ENCODE measurements around the gene LYRM7.
A peak's percentile ranks its signal among the peaks of the same experiment; 100 is the strongest.
"Not testable (repeated sequence)": the region's sequence is repeated elsewhere in the genome, so short reads cannot be mapped to it uniquely, and the experiment has no call there.

Gene LYRM7

GRCh38 chr5:131170540-131171275, at the start of gene LYRM7:
TSS of gene LYRM7 (plus strand) at chr5:131170944. CDS start at chr5:131171021, 77 bp downstream.
- H3K27ac ChIP-seq: peak within 1 kb of the TSS; percentile 78
- TF ChIP-seq ZFX (IDR thresholded peaks at IDR 0.05): no peak
- no peak for TF ChIP-seq CTCF (conservative IDR thresholded peaks at IDR 0.05)

DNA sequence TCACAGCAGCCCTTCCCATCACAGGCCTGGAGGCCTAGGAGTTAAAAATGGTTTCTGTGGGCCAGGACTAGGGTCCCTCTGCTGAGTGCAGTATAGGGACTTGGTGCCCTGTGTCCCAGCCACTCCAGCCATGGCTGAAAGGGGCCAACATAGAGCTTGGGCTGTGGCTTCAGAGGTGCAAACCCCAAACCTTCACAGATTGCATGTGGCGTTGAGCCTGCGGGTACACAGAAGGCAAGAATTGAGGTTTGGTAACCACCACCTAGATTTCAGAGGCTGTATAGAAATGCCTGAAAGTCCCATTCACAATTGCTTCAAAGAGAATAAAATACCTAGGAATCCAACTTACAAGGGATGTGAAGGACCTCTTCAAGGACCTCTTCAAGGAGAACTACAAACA, 43.5 kb upstream of the LYRM7 start:
- not testable (repeated sequence) for H3K27ac ChIP-seq

GRCh38 chr5:131129306-131129705, 41.4 kb upstream of the LYRM7 start:
- TF ChIP-seq CTCF (conservative IDR thresholded peaks at IDR 0.05): no peak
- no peak overlapping the region for H3K27ac ChIP-seq

- H3K27ac ChIP-seq: not testable (repeated sequence)
These were observed 37.7 kb upstream of the LYRM7 start for GRCh38 chr5:131133091-131133490.

GRCh38 chr5:131138406-131138805, 32.3 kb upstream of the LYRM7 start:
- not testable (repeated sequence) for H3K27ac ChIP-seq

GRCh38 chr5:131139321-131139720, 31.4 kb upstream of the LYRM7 start:
- no peak for TF ChIP-seq CTCF (conservative IDR thresholded peaks at IDR 0.05)
- no peak for TF ChIP-seq ZFX (IDR thresholded peaks at IDR 0.05)
- H3K27ac ChIP-seq: no peak overlapping the region

GRCh38 chr5:131142970-131143617, 27.6 kb upstream of the LYRM7 start:
- no peak overlapping the region for H3K27ac ChIP-seq
- TF ChIP-seq CTCF (conservative IDR thresholded peaks at IDR 0.05) (no peak), ZFX (IDR thresholded peaks at IDR 0.05) (no peak)

DNA sequence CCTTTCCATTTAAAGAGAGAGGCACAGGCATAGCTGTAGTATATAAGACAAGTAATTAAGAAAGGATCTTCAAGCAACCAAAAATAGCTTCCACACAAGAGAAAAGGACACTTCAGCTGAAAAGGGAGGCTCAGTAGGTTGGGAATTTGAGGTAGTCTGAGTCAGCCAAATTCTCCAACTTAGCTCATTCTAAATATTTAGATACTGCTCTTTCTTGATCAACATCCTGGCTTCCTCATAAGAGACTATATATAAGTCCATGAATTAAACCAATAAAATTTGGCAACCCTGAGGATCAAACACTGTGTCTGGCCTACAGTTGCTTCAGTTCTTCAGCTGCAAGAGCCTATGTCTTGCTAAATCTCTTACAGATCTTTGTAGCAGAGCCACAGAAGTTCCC, 23.5 kb upstream of the LYRM7 start:
- H3K27ac ChIP-seq: no peak overlapping the region
- TF ChIP-seq CTCF (conservative IDR thresholded peaks at IDR 0.05) (no peak), ZFX (IDR thresholded peaks at IDR 0.05) (no peak)

DNA sequence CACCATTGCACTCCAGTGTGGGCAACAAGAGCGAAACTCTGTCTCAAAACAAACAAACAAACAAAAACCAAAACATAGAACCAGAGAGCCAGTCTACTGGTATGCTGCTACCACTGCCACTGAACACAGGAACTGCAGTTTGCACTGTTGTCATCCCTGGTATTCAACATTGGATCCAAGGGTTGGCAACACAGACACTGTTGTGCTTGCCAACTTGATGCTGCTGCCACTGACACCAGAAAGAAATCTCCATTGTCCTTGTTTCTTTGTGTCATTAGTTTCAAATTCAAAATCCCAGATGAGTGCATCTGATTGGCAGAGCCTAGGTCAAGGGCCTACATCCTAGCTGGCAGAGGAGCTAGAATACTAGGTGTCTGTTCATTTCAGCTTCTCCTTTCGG, 21.9 kb upstream of the LYRM7 start:
- TF ChIP-seq ZFX (IDR thresholded peaks at IDR 0.05): no peak
- TF ChIP-seq CTCF (conservative IDR thresholded peaks at IDR 0.05): no peak
- no peak overlapping the region for H3K27ac ChIP-seq

Measured in C4-2B (cell line).